22Rv1 (cell line): ENCODE data around the gene GULP1.

Experiments used
- CTCF ChIP-seq: fragments of 450-650 bp; IDR thresholded peaks from 2 replicates; pipeline ENCODE4 v1.5.1; 2017; ENCODE audit warnings: mild to moderate bottlenecking
- ZFX ChIP-seq: fragments of 450-650 bp; IDR thresholded peaks from 2 replicates; pipeline ENCODE4 v1.6.1; 2017; ENCODE audit warnings: antibody characterized with exemption, borderline replicate concordance

GRCh38 chr2:188277786-188278185, 13.9 kb upstream of the GULP1 start:
- no peak for TF ChIP-seq CTCF
- no peak for TF ChIP-seq ZFX
